MCF 10A (cell line): ENCODE results near the gene APBA2. TPM values are rescaled to one million over a fixed set of nuclear protein-coding genes. Genes with fewer than 3 reads are reported as not detected.

ENCODE experiments used
- BruUV-seq: library from RNA; stranded (reverse); fragments of 400-500 nt; replicated peaks from 2 replicates; lab custom pipeline; 2021; lab: Mats Ljungman, UMichigan
- CTCF ChIA-PET: fragments of 300-600 bp; sonication (Branson Sonifier 250); formaldehyde crosslinking; extraction: SDS; loops from one replicate; lab custom pipeline; 2021; ENCODE audit warnings: antibody characterized with exemption, inconsistent platforms; lab: Yijun Ruan, JAX
- POLR2A ChIA-PET: fragments of 300-600, 350-650 bp; sonication (Branson Sonifier 250); formaldehyde crosslinking; extraction: SDS; loops from one replicate; lab custom pipeline; 2020; ENCODE audit warnings: antibody characterized with exemption, inconsistent platforms; lab: Yijun Ruan, JAX
- DNase-seq: peaks from one replicate; pipeline ENCODE4 v3.0.0-alpha.2; 2018; ENCODE audit not compliant: unreplicated experiment
- H3K27ac Mint-ChIP-seq: one replicate; pipeline ENCODE4 v1.8.0; 2022; ENCODE audit warnings: mild to moderate bottlenecking, low read depth, mixed read lengths; ENCODE audit not compliant: unreplicated experiment
- H3K27me3 Mint-ChIP-seq: one replicate; pipeline ENCODE4 v1.8.0; 2022; ENCODE audit warnings: mixed read lengths; ENCODE audit not compliant: insufficient read depth, unreplicated experiment
- H3K36me3 Mint-ChIP-seq: one replicate; pipeline ENCODE4 v1.8.0; 2022; ENCODE audit warnings: mild to moderate bottlenecking, moderate library complexity, mixed read lengths; ENCODE audit not compliant: insufficient read depth, unreplicated experiment
- H3K4me1 Mint-ChIP-seq: one replicate; pipeline ENCODE4 v1.8.0; 2022; ENCODE audit warnings: mixed read lengths; ENCODE audit not compliant: insufficient read depth, unreplicated experiment
- H3K4me3 Mint-ChIP-seq: one replicate; pipeline ENCODE4 v1.8.0; 2022; ENCODE audit warnings: mild to moderate bottlenecking, moderate library complexity, mixed read lengths; ENCODE audit not compliant: unreplicated experiment
- H3K9me3 Mint-ChIP-seq: one replicate; pipeline ENCODE4 v1.8.0; 2022; ENCODE audit warnings: mixed read lengths; ENCODE audit not compliant: unreplicated experiment
- CTCF ChIP-seq: fragments of 200-600 bp; IDR thresholded peaks from one replicate; pipeline ENCODE4 v1.8.0; 2022; ENCODE audit warnings: antibody characterized with exemption, mild to moderate bottlenecking; ENCODE audit not compliant: unreplicated experiment
- intact Hi-C: fragments of 100-400 bp; cut with micrococcal nuclease; formaldehyde crosslinking; loops from 2 replicates; pipeline ENCODE4 v1.14.1; 2022
- total RNA-seq: library from RNA; stranded (reverse); gene quantifications from 2 replicates; pipeline ENCODE4 v1.2.3, GENCODE V29; 2022

Gene APBA2
- total RNA-seq, 1 experiment from 2014 or later = not detected

- TF ChIP-seq CTCF = no peak
- DNase-seq = no peak
- Mint-ChIP-seq H3K27me3 (peaks cover 8% of the 10 kb centered on the region), H3K36me3 (no peaks in the 10 kb centered on the region), H3K4me3 (no peak overlapping the region), H3K9me3 (no peaks in the 10 kb centered on the region), H3K27ac (no peak overlapping the region), H3K4me1 (no peaks in the 10 kb centered on the region)
- no TSS peak for BruUV-seq
- ChIA-PET CTCF (no interaction called here), POLR2A (no interaction called here)
- intact Hi-C loops = no loop called here
Observed at GRCh38 chr15:28919201-28919635, 33.4 kb downstream of the APBA2 start.

GRCh38 chr15:28919679-28920655 is 34.2 kb downstream of the APBA2 start:
- POLR2A ChIA-PET = no interaction called here
- intact Hi-C loops = no loop called here

GRCh38 chr15:28920781-28921331 is 35.1 kb downstream of the APBA2 start:
- no TSS peak for BruUV-seq
- no peak overlapping the region for H3K27ac Mint-ChIP-seq
- H3K36me3 Mint-ChIP-seq = no peaks in the 10 kb centered on the region
- ChIA-PET POLR2A (no interaction called here), CTCF (no interaction called here)
- no peaks in the 10 kb centered on the region for H3K9me3 Mint-ChIP-seq
- no peak for TF ChIP-seq CTCF
- intact Hi-C loops = no loop called here
- H3K27me3 Mint-ChIP-seq = peaks cover 24% of the 10 kb centered on the region
- DNase-seq = no peak
- no peaks in the 10 kb centered on the region for H3K4me1 Mint-ChIP-seq
- no peak overlapping the region for H3K4me3 Mint-ChIP-seq

More at GRCh38 chr15:28919679-28920655, 34.2 kb downstream of the APBA2 start:
- CTCF ChIA-PET = no interaction called here
- BruUV-seq = no TSS peak
- H3K4me3 Mint-ChIP-seq = no peak overlapping the region
- no peak for TF ChIP-seq CTCF
- H3K4me1 Mint-ChIP-seq = no peaks in the 10 kb centered on the region
- H3K36me3 Mint-ChIP-seq = no peaks in the 10 kb centered on the region
- no peak overlapping the region for H3K27ac Mint-ChIP-seq
- DNase-seq = no peak
- peaks cover 15% of the 10 kb centered on the region for H3K27me3 Mint-ChIP-seq
- H3K9me3 Mint-ChIP-seq = no peaks in the 10 kb centered on the region

GRCh38 chr15:28921336-28921735 is 35.6 kb downstream of the APBA2 start:
- no peak overlapping the region for H3K27ac Mint-ChIP-seq
- DNase-seq = no peak
- ChIA-PET CTCF (interaction anchor here (0.6 to 0.7 kb wide), 3 partner anchors 78 to 335 kb away, joined by 3 to 4 read pairs (median 3); no protein-coding TSS in a partner anchor), POLR2A (no interaction called here)
- H3K4me1 Mint-ChIP-seq = no peaks in the 10 kb centered on the region
- peaks cover 29% of the 10 kb centered on the region for H3K27me3 Mint-ChIP-seq
- intact Hi-C loops = no loop called here
- BruUV-seq = no TSS peak
- H3K9me3 Mint-ChIP-seq = no peaks in the 10 kb centered on the region
- TF ChIP-seq CTCF = no peak
- H3K36me3 Mint-ChIP-seq = no peaks in the 10 kb centered on the region
- no peak overlapping the region for H3K4me3 Mint-ChIP-seq
